Parathyroid adenoma (tissue), 2 donors: ENCODE data around the gene WDR62.
A peak's percentile ranks its signal among the peaks of the same experiment; 100 is the strongest.
"Not testable (repeated sequence)": the region's sequence is repeated elsewhere in the genome, so short reads cannot be mapped to it uniquely, and the experiment has no call there.

Source experiments
- H2AFZ ChIP-seq: fragments of 300-600 bp; sonication (generic); one replicate; pipeline ENCODE4 v1.7.0; 2017; ENCODE audit warnings: antibody characterized with exemption, mild to moderate bottlenecking
- H3K27ac ChIP-seq: fragments of 300-600 bp; sonication (generic); one replicate; pipeline ENCODE4 v1.7.0; 2017
- H3K27me3 ChIP-seq: fragments of 300-600 bp; sonication (generic); one replicate; pipeline ENCODE4 v1.7.0; 2017; ENCODE audit warnings: low read length; ENCODE audit not compliant: control insufficient read depth, insufficient read depth
- H3K36me3 ChIP-seq: fragments of 300-600 bp; sonication (generic); one replicate; pipeline ENCODE4 v1.7.0; 2017; ENCODE audit warnings: low read length; ENCODE audit not compliant: control insufficient read depth, insufficient read depth
- H3K4me1 ChIP-seq: fragments of 300-600 bp; sonication (generic); one replicate; pipeline ENCODE4 v1.7.0; 2017; ENCODE audit warnings: control low read depth
- H3K4me2 ChIP-seq: fragments of 300-600 bp; sonication (generic); one replicate; pipeline ENCODE4 v1.7.0; 2017; ENCODE audit warnings: low read length
- H3K4me3 ChIP-seq: fragments of 300-600 bp; sonication (generic); one replicate; pipeline ENCODE4 v1.7.0; 2017; ENCODE audit warnings: low read depth, low read length
- H3K79me2 ChIP-seq: fragments of 300-600 bp; sonication (generic); one replicate; pipeline ENCODE4 v1.7.0; 2017; ENCODE audit warnings: control low read depth
- H3K9ac ChIP-seq: fragments of 300-600 bp; sonication (generic); one replicate; pipeline ENCODE4 v1.7.0; 2017; ENCODE audit warnings: mild to moderate bottlenecking
- H3K9me3 ChIP-seq: fragments of 300-600 bp; sonication (generic); one replicate; pipeline ENCODE4 v1.7.0; 2017; ENCODE audit warnings: low read length; ENCODE audit not compliant: control insufficient read depth
- CTCF ChIP-seq: fragments of 300-600 bp; sonication (generic); IDR thresholded peaks from one replicate; pipeline ENCODE4 v1.7.0; 2017; ENCODE audit warnings: antibody characterized with exemption, mild to moderate bottlenecking
- donor health status: primary hyperparathyroidism.

WDR62 gene

GRCh38 chr19:36032251-36033104, 22.2 kb upstream of the WDR62 start, which contains the start of gene CLIP3:
Gene CLIP3 (minus strand): TSS chr19:36032873. CDS start chr19:36032357, 516 bp downstream.
- Histone ChIP-seq H3K9ac (peak within 1 kb of the TSS; percentile 51), H3K4me1 (peaks cover 3% of the 10 kb centered on the region), H2AFZ (peak within 1 kb of the TSS; percentile 94), H3K79me2 (no peaks in the 10 kb centered on the region), H3K4me3 (peak within 1 kb of the TSS; percentile 49), H3K4me2 (peak within 1 kb of the TSS; percentile 58), H3K27ac (no peak within 1 kb of the TSS), H3K9me3 (no peaks in the 10 kb centered on the region), H3K27me3 (no peaks in the 10 kb centered on the region), H3K36me3 (no peaks in the 10 kb centered on the region)
- no peak for TF ChIP-seq CTCF

- no peak overlapping the region for H2AFZ ChIP-seq
- no peaks in the 10 kb centered on the region for H3K27me3 ChIP-seq
Observed at GRCh38 chr19:36040495-36040894, 14.2 kb upstream of the WDR62 start.

GRCh38 chr19:36041092-36041491, 13.6 kb upstream of the WDR62 start:
- not testable (repeated sequence) for H3K4me1 ChIP-seq, H3K27ac ChIP-seq, H3K9ac ChIP-seq, H3K9me3 ChIP-seq, H3K4me3 ChIP-seq, H3K36me3 ChIP-seq, H2AFZ ChIP-seq, H3K27me3 ChIP-seq, H3K4me2 ChIP-seq, H3K79me2 ChIP-seq

More at GRCh38 chr19:36040495-36040894, 14.2 kb upstream of the WDR62 start:
- no peaks in the 10 kb centered on the region for H3K4me1 ChIP-seq
- no peak overlapping the region for H3K9ac ChIP-seq
- H3K4me3 ChIP-seq: no peak overlapping the region
- H3K4me2 ChIP-seq: no peak overlapping the region
- peaks cover 7% of the 10 kb centered on the region for H3K79me2 ChIP-seq
- H3K36me3 ChIP-seq: no peaks in the 10 kb centered on the region
- H3K27ac ChIP-seq: no peak overlapping the region
- no peak for TF ChIP-seq CTCF
- H3K9me3 ChIP-seq: no peaks in the 10 kb centered on the region

GRCh38 chr19:36041831-36042230, 12.9 kb upstream of the WDR62 start:
- no peak overlapping the region for H3K9ac ChIP-seq
- H3K4me2 ChIP-seq: no peak overlapping the region
- H3K27me3 ChIP-seq: no peaks in the 10 kb centered on the region
- H3K9me3 ChIP-seq: no peaks in the 10 kb centered on the region
- H3K4me1 ChIP-seq: no peaks in the 10 kb centered on the region
- H2AFZ ChIP-seq: no peak overlapping the region
- no peak overlapping the region for H3K4me3 ChIP-seq
- H3K79me2 ChIP-seq: peaks cover 14% of the 10 kb centered on the region
- TF ChIP-seq CTCF: no peak
- H3K36me3 ChIP-seq: no peaks in the 10 kb centered on the region
- H3K27ac ChIP-seq: no peak overlapping the region

- Histone ChIP-seq H3K4me3 (no peak overlapping the region), H3K36me3 (no peaks in the 10 kb centered on the region), H2AFZ (no peak overlapping the region), H3K4me1 (no peaks in the 10 kb centered on the region), H3K27me3 (no peaks in the 10 kb centered on the region), H3K9me3 (no peaks in the 10 kb centered on the region), H3K79me2 (peaks cover 22% of the 10 kb centered on the region), H3K27ac (no peak overlapping the region), H3K4me2 (no peak overlapping the region), H3K9ac (no peak overlapping the region)
- TF ChIP-seq CTCF: no peak
Observed at GRCh38 chr19:36043952-36044351, 10.7 kb upstream of the WDR62 start.
